Measurements from ENCODE around the gene HSPA2.

HSPA2 gene

DNA sequence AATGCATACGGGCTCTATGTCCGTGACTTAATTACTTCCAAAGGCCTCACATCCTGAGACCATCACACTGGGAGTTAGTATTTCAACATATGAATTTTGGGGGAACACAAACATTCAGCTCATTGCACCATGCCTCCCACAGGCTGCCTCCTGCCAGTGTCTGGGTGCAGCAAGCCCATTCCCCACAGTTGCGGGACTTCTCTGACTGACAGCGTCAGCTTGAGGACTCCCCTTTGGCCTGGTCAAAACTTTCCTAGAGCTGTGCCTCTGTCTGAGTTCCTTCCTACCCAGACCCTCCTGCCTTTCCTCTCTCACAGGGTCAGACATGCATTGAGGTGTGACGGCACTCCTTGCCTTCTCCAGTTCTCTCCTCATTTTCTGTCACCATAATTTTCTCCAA, 36.7 kb downstream of the HSPA2 start:
- H4K20me1 ChIP-seq (ENCODE audit: insufficient read depth): no peaks in the 10 kb centered on the region
- no peaks in the 10 kb centered on the region for H3K27me3 ChIP-seq (ENCODE audit: insufficient read depth, low read depth)
- H3K79me2 ChIP-seq (ENCODE audit: insufficient read depth, low read depth): no peaks in the 10 kb centered on the region
- TF ChIP-seq, protein P1, sequence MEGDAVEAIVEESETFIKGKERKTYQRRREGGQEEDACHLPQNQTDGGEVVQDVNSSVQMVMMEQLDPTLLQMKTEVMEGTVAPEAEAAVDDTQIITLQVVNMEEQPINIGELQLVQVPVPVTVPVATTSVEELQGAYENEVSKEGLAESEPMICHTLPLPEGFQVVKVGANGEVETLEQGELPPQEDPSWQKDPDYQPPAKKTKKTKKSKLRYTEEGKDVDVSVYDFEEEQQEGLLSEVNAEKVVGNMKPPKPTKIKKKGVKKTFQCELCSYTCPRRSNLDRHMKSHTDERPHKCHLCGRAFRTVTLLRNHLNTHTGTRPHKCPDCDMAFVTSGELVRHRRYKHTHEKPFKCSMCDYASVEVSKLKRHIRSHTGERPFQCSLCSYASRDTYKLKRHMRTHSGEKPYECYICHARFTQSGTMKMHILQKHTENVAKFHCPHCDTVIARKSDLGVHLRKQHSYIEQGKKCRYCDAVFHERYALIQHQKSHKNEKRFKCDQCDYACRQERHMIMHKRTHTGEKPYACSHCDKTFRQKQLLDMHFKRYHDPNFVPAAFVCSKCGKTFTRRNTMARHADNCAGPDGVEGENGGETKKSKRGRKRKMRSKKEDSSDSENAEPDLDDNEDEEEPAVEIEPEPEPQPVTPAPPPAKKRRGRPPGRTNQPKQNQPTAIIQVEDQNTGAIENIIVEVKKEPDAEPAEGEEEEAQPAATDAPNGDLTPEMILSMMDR (conservative IDR thresholded peaks at IDR 0.05; ENCODE audit: low read depth, low read length): no peak
- H3K4me3 ChIP-seq (IDR thresholded peaks at IDR 0.05; ENCODE audit: insufficient read depth, low read depth, low read length): no peak overlapping the region
- H3K9ac ChIP-seq: no peak overlapping the region
- H3K4me1 ChIP-seq (ENCODE audit: low read depth, poor library complexity, severe bottlenecking): no peaks in the 10 kb centered on the region
- no peak overlapping the region for H3K27ac ChIP-seq
- no peak overlapping the region for H2AFZ ChIP-seq (ENCODE audit: low read depth)
- no peak overlapping the region for H3K4me2 ChIP-seq
- no peaks in the 10 kb centered on the region for H3K36me3 ChIP-seq (ENCODE audit: insufficient read depth)

DNA sequence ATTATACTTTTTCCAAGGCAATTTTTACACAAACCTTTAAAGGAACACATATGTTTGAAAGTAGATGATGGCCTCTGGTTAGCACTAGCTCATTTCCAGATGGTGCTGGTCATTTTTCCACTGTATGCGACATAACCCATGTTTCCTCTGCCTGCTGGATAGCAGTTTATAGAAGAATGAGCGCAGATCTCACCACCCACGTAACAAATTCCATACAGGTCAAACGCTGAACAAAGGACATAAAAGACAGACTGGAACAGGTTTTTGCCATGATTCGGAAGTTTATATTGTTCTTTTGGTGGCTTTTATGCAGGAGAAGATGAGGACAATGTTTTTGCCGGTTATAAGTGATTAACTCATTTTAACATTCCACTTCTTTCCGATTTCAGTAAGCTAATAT, 39.9 kb downstream of the HSPA2 start:
- Histone ChIP-seq H3K79me2 (ENCODE audit: insufficient read depth, low read depth) (no peaks in the 10 kb centered on the region), H4K20me1 (ENCODE audit: insufficient read depth) (no peaks in the 10 kb centered on the region), H3K27ac (no peak overlapping the region), H3K9ac (no peak overlapping the region), H3K4me1 (ENCODE audit: low read depth, poor library complexity, severe bottlenecking) (no peaks in the 10 kb centered on the region), H3K36me3 (ENCODE audit: insufficient read depth) (no peaks in the 10 kb centered on the region), H3K4me3 (IDR thresholded peaks at IDR 0.05; ENCODE audit: insufficient read depth, low read depth, low read length) (no peak overlapping the region), H3K27me3 (ENCODE audit: insufficient read depth, low read depth) (no peaks in the 10 kb centered on the region), H2AFZ (ENCODE audit: low read depth) (no peak overlapping the region), H3K4me2 (no peak overlapping the region)
- TF ChIP-seq, protein P1 (conservative IDR thresholded peaks at IDR 0.05; ENCODE audit: low read depth, low read length): no peak

- no peak overlapping the region for H3K9ac ChIP-seq
- no peaks in the 10 kb centered on the region for H4K20me1 ChIP-seq (ENCODE audit: insufficient read depth)
- H3K27ac ChIP-seq: no peak overlapping the region
- no peak overlapping the region for H2AFZ ChIP-seq (ENCODE audit: low read depth)
- no peaks in the 10 kb centered on the region for H3K27me3 ChIP-seq (ENCODE audit: insufficient read depth, low read depth)
- H3K4me2 ChIP-seq: no peak overlapping the region
- TF ChIP-seq, protein P1 (conservative IDR thresholded peaks at IDR 0.05; ENCODE audit: low read depth, low read length): no peak
- H3K79me2 ChIP-seq (ENCODE audit: insufficient read depth, low read depth): no peaks in the 10 kb centered on the region
- H3K4me1 ChIP-seq (ENCODE audit: low read depth, poor library complexity, severe bottlenecking): no peaks in the 10 kb centered on the region
- H3K36me3 ChIP-seq (ENCODE audit: insufficient read depth): no peaks in the 10 kb centered on the region
- H3K4me3 ChIP-seq (IDR thresholded peaks at IDR 0.05; ENCODE audit: insufficient read depth, low read depth, low read length): no peak overlapping the region
Observed at GRCh38 chr14:64581363-64581762, 40.8 kb downstream of the HSPA2 start.

DNA sequence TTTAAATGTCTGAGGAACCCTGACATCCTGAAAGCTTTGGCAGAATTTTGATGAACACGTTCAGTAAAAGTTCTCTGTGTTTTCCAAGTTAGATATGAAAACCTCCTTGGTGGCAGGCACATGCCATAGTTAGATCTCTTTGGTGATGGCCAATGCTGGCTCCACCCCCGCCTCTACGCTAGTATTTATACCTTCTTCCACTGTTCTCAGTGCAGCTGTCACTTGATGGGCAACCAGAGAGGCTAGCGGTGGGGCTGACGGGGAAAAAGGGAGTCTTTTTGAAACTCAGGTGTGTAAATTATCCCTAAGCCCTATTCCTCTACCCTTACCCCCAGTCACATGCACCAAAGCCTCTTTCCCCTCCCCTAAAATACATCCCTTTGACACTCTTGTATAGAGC, 41.3 kb downstream of the HSPA2 start:
- TF ChIP-seq, protein P1 (conservative IDR thresholded peaks at IDR 0.05; ENCODE audit: low read depth, low read length): no peak
- Histone ChIP-seq H4K20me1 (ENCODE audit: insufficient read depth) (no peaks in the 10 kb centered on the region), H3K27me3 (ENCODE audit: insufficient read depth, low read depth) (no peaks in the 10 kb centered on the region), H3K36me3 (ENCODE audit: insufficient read depth) (no peaks in the 10 kb centered on the region), H3K4me1 (ENCODE audit: low read depth, poor library complexity, severe bottlenecking) (no peaks in the 10 kb centered on the region), H3K79me2 (ENCODE audit: insufficient read depth, low read depth) (no peaks in the 10 kb centered on the region), H3K27ac (no peak overlapping the region), H2AFZ (ENCODE audit: low read depth) (no peak overlapping the region), H3K9ac (no peak overlapping the region), H3K4me2 (no peak overlapping the region), H3K4me3 (IDR thresholded peaks at IDR 0.05; ENCODE audit: insufficient read depth, low read depth, low read length) (no peak overlapping the region)

Measured in KMS-11 (cell line).